Gastroesophageal sphincter (tissue), 4 donors: ENCODE results near the gene CFAP61. TPM values are rescaled to one million over a fixed set of nuclear protein-coding genes. Genes with fewer than 3 reads are reported as not detected.

ENCODE experiments used
- ATAC-seq: fragments of 150-250 bp; one replicate; pipeline ENCODE4 v1.9.1; 2016; ENCODE audit warnings: mild to moderate bottlenecking, moderate library complexity
- H3K27ac ChIP-seq, 4 donors: fragments of 200-600 bp; sonication (generic) in 3 of 4; 1 replicate in 3 of 4; 2 replicates in 1 of 4; pipeline ENCODE4 v1.5.1; 2016 to 2019
- H3K27me3 ChIP-seq: fragments of 200-600 bp; sonication (generic); one replicate; pipeline ENCODE4 v1.5.1; 2019
- H3K36me3 ChIP-seq, 2 donors: fragments of 200-600 bp; sonication (generic); one replicate each; pipeline ENCODE4 v1.5.1; 2019; ENCODE audit warnings: control low read depth in 1 of 2
- H3K4me1 ChIP-seq, 3 donors: fragments of 200-600 bp; sonication (generic); 1 replicate in 2 of 3; 2 replicates in 1 of 3; pipeline ENCODE4 v1.5.1; 2016 to 2019; ENCODE audit warnings: control low read depth in 2 of 3
- H3K4me3 ChIP-seq, 2 donors: fragments of 200-600 bp; sonication (generic); one replicate each; pipeline ENCODE4 v1.5.1; 2019; ENCODE audit warnings: mild to moderate bottlenecking in 1 of 2, moderate library complexity in 1 of 2
- H3K9me3 ChIP-seq, 3 donors: fragments of 200-600 bp; sonication (generic); one replicate each; pipeline ENCODE4 v1.5.1; 2017 to 2019; ENCODE audit warnings: control low read depth in 2 of 3
- EP300 ChIP-seq: sonication (generic); formaldehyde crosslinking; IDR thresholded peaks from one replicate; pipeline ENCODE4 v1.6.1; 2017; ENCODE audit warnings: antibody characterized with exemption, mild to moderate bottlenecking
- POLR2A ChIP-seq, 2 donors: fragments of 450-650 bp; IDR thresholded peaks; one replicate each; pipeline ENCODE4 v1.6.1; 2017; ENCODE audit warnings: antibody characterized with exemption in 2 of 2, mild to moderate bottlenecking in 2 of 2, moderate library complexity in 1 of 2
- POLR2AphosphoS5 ChIP-seq: sonication (generic); formaldehyde crosslinking; IDR thresholded peaks from one replicate; pipeline ENCODE4 v1.6.1; 2017; ENCODE audit warnings: antibody characterized with exemption
- WGBS, 2 donors: methylation state at CpG; one replicate each; pipeline ENCODE4 v1.1.5; 2018; ENCODE audit warnings: low coverage in 1 of 2; 5-methylcytosine and 5-hydroxymethylcytosine counted together
- total RNA-seq, 4 donors: library from RNA; depleted of rRNA; stranded (reverse); fragments of >200 nt; gene quantifications; one replicate each; pipeline ENCODE4 v1.1.0, GENCODE V29; 2016
- TF ChIP-seq, protein P1 (sequence below), 4 experiments: fragments of 200-600 bp in 2 of 4; fragments of 450-650 bp in 2 of 4; sonication (generic) in 1 of 4; IDR thresholded peaks; one replicate each; pipeline ENCODE4 v1.5.1; 2017 to 2019; ENCODE audit warnings: antibody characterized with exemption in 4 of 4, mild to moderate bottlenecking in 2 of 4, moderate library complexity in 2 of 4

The CFAP61 gene
- total RNA-seq, 4 donors from 2014 or later: 0.27 to 0.54 (median 0.30) TPM; not detected in 1

DNA sequence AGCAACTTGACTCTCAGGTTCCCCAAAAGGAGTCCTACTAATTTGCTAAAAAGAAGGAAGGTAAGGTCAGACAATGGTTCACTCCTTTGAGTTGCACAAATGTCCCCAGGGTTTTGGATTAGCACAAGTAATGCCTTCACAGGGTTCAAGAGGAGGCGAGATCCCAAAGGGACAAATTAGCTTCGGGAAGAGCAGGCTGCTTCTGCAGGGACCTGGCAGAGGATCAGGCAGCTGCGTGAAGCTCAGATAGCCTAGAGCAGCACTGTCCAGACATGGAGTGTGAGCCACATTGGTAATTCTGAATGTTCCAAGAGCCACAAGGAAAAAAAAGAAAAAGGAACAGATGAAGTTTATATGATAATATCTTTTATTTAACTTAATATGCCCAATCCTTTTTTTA lies 115.4 kb downstream of the CFAP61 start:
- Histone ChIP-seq H3K4me3 (no peak overlapping the region), H3K36me3 (no peaks in the 10 kb centered on the region), H3K4me1 (no peaks in the 10 kb centered on the region), H3K27me3 (no peaks in the 10 kb centered on the region), H3K9me3 (no peaks in the 10 kb centered on the region), H3K27ac (no peak overlapping the region)
- TF ChIP-seq POLR2AphosphoS5 (no peak), EP300 (no peak), POLR2A (IDR thresholded peaks at IDR 0.05) (no peak)
- TF ChIP-seq, protein P1, sequence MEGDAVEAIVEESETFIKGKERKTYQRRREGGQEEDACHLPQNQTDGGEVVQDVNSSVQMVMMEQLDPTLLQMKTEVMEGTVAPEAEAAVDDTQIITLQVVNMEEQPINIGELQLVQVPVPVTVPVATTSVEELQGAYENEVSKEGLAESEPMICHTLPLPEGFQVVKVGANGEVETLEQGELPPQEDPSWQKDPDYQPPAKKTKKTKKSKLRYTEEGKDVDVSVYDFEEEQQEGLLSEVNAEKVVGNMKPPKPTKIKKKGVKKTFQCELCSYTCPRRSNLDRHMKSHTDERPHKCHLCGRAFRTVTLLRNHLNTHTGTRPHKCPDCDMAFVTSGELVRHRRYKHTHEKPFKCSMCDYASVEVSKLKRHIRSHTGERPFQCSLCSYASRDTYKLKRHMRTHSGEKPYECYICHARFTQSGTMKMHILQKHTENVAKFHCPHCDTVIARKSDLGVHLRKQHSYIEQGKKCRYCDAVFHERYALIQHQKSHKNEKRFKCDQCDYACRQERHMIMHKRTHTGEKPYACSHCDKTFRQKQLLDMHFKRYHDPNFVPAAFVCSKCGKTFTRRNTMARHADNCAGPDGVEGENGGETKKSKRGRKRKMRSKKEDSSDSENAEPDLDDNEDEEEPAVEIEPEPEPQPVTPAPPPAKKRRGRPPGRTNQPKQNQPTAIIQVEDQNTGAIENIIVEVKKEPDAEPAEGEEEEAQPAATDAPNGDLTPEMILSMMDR (IDR thresholded peaks at IDR 0.05): no peak
- ATAC-seq: no peak
- WGBS, 2 donors: 30% methylated on average over 3 of the region's 3 CpGs; no CpG with 5 or more reads in 1 of the 2 donors

DNA sequence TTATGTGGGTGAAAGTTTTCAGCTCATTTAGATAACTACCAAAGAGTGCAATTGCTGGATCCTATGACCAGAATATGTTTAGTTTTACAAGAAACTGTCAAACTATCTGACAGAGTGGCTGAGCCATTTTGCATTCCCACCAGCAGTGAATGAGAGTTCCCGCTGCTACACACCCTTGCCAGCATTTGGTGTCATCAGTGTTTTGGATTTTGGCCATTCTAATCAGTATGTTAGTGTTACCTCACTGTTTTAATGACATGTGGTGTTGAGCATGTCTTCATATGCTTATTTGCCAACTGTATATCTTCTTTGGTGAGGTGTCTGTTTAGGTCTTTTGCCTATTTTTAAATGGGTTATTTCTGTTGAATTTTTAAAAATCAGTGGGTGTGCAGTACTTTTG lies 120.9 kb downstream of the CFAP61 start:
- H3K4me1 ChIP-seq: no peaks in the 10 kb centered on the region
- no peaks in the 10 kb centered on the region for H3K9me3 ChIP-seq
- H3K27ac ChIP-seq: no peak overlapping the region
- no peaks in the 10 kb centered on the region for H3K36me3 ChIP-seq
- WGBS, 2 donors: 64% methylated on average over 1 of the region's 1 CpG; no CpG with 5 or more reads in 1 of the 2 donors
- no peak overlapping the region for H3K4me3 ChIP-seq
- no peaks in the 10 kb centered on the region for H3K27me3 ChIP-seq
- TF ChIP-seq POLR2A (IDR thresholded peaks at IDR 0.05): no peak
- TF ChIP-seq, protein P1 (IDR thresholded peaks at IDR 0.05): no peak
- no peak for TF ChIP-seq EP300
- TF ChIP-seq POLR2AphosphoS5: no peak
- no peak for ATAC-seq

DNA sequence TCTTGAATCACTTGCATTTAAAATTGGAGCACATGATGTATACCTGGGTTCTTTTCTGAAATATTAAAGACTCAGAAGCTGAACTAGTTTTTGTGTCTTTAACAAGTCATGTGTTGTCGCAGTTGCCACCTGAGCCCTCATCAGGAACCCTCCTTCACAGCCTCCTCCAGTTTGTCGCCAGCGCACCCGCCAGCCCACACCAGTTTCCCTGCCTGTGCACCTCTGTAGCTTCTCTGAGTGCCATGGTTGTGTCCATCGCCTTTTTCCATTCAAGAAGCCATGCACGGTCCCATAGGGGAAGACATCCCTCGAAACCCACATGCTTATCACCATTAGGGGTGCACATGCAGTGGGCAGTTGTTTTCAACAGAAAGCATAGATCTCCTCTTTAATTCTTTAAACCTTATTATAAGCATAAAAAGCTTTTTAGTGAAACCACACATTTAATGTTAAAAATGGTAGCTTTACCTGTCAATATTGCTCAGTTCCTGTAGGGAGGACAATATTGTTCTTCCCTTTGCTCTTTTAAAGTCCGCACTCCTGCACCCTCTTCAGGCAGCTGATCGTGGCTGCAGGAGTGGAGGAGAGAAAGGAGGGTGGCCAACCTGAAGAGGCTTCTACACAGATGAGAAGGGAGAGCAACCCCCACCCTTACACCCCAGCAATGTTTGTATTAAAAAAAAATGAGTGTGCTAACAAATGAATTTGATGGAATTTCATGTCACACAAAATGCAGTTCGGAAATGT lies 121.9 kb downstream of the CFAP61 start:
- H3K36me3 ChIP-seq: no peaks in the 10 kb centered on the region
- H3K27me3 ChIP-seq: no peaks in the 10 kb centered on the region
- no peak overlapping the region for H3K27ac ChIP-seq
- no peaks in the 10 kb centered on the region for H3K4me1 ChIP-seq
- TF ChIP-seq EP300 (no peak), POLR2A (IDR thresholded peaks at IDR 0.05) (no peak), POLR2AphosphoS5 (no peak)
- TF ChIP-seq, protein P1 (IDR thresholded peaks at IDR 0.05): no peak
- no peak for ATAC-seq
- WGBS, 2 donors: 86 to 87% methylated on average over 6 to 8 of the region's 10 CpGs
- H3K4me3 ChIP-seq: no peak overlapping the region
- no peaks in the 10 kb centered on the region for H3K9me3 ChIP-seq

DNA sequence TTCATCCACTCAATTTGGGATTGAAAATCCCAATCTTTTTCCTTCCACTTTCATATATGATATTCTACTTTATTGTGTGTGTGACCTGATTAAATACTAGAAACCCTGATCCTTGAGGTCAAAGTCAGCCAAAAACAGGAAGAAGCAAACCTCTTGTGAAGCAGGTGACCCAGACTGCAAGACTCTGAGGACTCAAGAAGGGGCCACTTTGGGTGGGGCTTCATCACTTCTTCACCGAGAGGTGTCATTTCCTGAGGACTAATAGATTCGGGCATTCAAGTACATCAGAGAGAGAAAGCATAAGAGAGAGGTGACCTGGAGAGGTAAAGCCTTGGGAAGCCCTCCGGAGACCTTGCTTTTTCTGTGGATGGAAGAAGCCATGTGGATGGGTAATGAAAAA lies 129.0 kb downstream of the CFAP61 start:
- H3K27me3 ChIP-seq: no peaks in the 10 kb centered on the region
- no peak for ATAC-seq
- no peaks in the 10 kb centered on the region for H3K36me3 ChIP-seq
- no peaks in the 10 kb centered on the region for H3K4me1 ChIP-seq
- no peak overlapping the region for H3K27ac ChIP-seq
- TF ChIP-seq POLR2A (IDR thresholded peaks at IDR 0.05) (no peak), EP300 (no peak), POLR2AphosphoS5 (no peak)
- TF ChIP-seq, protein P1 (IDR thresholded peaks at IDR 0.05): no peak
- peaks cover 0 to 12% (median 0%) of the 10 kb centered on the region in 3 donors for H3K9me3 ChIP-seq
- H3K4me3 ChIP-seq: no peak overlapping the region
- 62 to 96% methylated on average over 3 of the region's 3 CpGs for WGBS, 2 donors

DNA sequence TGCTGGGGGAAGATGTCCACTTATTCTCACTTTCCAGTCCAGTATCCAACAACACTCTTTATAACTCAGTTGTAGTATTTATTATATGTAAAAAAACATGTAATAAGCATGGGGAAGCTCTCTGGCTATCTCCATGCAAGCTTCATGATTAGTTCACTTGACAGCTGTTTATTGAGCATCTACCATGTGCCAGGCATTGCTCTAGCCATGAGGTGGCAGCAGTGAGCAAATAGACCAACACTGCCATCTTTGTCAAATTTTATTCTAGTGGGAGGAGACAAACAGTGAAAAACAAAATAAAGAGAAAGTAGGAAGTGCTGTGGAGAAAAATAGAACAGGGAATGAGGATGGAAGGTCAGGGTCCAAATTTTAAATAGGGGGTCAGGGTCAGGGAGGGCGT lies 131.8 kb downstream of the CFAP61 start:
- H3K4me1 ChIP-seq: no peaks in the 10 kb centered on the region
- no peak overlapping the region for H3K27ac ChIP-seq
- H3K4me3 ChIP-seq: no peak overlapping the region
- H3K27me3 ChIP-seq: no peaks in the 10 kb centered on the region
- TF ChIP-seq, protein P1 (IDR thresholded peaks at IDR 0.05): no peak
- TF ChIP-seq POLR2A (IDR thresholded peaks at IDR 0.05) (no peak), EP300 (no peak), POLR2AphosphoS5 (no peak)
- no peak for ATAC-seq
- no peaks in the 10 kb centered on the region for H3K36me3 ChIP-seq
- WGBS, 2 donors: 60 to 67% methylated on average over 1 of the region's 1 CpG
- peaks cover 0 to 12% (median 0%) of the 10 kb centered on the region in 3 donors for H3K9me3 ChIP-seq
